Activated T-cell treated with anti-CD3 and anti-CD28 coated beads for 4 hours (primary cell): ENCODE data around the gene CAMK1.

Experiments
- DNase-seq: peaks from one replicate; pipeline ENCODE4 v3.0.0-alpha.2; 2020

CAMK1 gene

DNA sequence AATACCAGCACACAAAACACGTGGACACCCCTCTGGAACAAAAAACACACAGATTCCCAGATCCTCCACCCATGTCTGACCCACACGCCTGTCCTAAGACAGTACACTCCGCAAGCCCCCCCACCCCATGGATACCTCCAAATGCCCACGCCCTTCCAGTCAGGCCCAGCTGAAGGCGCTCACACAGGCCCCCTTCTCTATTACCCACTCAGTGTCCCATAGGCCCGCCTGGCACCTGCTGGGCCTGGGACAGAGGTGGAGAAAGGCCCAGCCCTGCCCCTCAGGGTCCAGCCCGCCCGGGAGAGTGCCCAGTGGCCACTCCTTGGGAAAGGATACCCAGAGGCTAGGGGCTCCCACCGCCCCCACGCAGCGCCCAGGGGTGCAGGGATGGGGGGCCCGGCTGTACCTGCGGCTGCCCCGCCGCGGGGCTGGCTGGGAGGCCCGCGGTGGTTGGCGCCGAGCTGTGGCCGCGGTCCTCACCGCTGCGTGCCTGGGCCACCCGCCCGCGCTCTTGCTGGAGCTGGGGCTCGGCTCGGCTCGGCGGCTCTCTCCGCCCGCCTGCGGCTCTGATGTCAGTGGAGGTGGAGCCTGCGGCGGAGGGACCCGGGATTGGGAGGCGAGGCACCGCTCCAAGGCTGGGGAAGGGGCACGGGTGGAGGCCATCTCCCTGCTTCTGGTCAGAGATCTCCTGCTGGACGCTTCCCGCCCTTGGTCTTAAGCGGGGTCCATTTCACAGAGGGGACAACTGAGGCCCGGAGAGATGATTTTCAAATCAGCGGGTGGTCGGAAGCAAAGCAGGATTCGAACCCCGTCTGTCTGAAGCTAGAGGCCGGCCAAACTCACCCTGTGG, at the start of gene CAMK1:
CAMK1 (minus strand) TSS at position 522 of the 850 bp plus-strand sequence. CDS start 2,198 bp downstream, outside the sequence.
- peak; percentile 38 for DNase-seq

GRCh38 chr3:9818666-9819335, 49.1 kb upstream of the CAMK1 start:
- DNase-seq = no peak

DNA sequence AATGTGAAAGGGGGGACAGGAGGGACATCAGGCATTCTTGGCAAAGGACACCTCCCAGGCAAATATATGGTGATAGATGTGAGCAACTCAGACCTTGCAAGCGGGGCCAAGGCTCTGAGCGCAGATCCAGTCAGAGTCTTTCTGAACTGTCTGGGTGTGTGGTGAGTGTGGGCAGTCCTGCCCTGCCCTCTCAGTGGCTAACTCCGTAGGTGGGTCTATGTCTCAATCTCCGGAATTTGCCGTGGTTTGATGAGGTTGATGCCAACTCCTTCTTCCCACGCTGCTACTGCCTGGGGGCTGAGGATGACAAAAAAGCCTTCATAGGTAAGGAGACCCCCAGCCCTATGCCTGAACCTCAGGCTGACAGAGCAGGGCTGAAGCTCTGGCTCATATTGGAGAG, 47.7 kb upstream of the CAMK1 start:
- DNase-seq = no peak

DNA sequence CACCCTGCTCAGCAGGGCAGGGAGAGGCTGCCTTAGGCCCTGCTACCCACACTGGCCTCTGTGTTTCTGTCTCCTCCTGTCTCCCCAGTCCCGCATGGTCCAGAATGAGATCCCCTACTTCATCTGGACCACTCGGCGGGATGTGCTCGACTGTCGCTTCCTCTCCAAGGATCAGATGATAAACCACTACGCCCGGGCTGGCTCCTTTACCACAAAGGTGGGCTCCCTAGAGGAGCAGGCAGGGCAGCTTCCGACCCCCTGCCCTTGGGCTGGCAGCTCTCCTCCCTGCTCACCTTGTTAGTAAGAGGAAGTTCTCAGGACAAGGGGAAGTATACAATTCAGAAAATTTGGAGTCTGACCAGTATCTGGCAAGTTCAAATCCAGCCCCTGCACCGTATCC, 46.2 kb upstream of the CAMK1 start:
- DNase-seq = no peak

GRCh38 chr3:9812870-9813483, 43.2 kb upstream of the CAMK1 start:
- DNase-seq = no peak

DNA sequence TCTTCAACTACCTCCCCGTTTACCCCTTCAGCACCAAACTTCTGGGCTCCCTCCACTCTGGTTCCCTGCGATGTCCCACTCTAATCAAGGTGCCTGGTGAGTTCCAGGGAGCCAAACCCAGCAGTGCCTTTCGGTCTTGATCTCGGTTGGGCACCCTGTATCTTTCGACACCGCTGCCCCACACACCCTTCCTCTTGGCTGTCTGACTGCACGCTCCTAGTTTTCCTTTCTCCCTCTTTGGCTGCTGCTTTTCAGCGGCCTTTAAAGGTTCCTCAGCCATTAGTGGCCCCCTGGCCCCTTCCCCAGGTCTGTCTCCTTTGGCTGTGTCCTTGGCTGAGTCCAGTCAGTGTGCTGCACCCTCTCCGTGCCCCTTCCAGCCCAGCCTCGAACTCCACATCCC, 41.1 kb upstream of the CAMK1 start:
- no peak for DNase-seq

- DNase-seq = no peak
Observed at GRCh38 chr3:9810433-9810770, 40.7 kb upstream of the CAMK1 start.

GRCh38 chr3:9809615-9810432, 40.1 kb upstream of the CAMK1 start, which contains the start of gene TTLL3:
TSS of gene TTLL3 (plus strand) at chr3:9810262. CDS start at chr3:9810662, 400 bp downstream.
- DNase-seq = peak; percentile 23

GRCh38 chr3:9809239-9809614, 39.5 kb upstream of the CAMK1 start:
- no peak for DNase-seq

DNA sequence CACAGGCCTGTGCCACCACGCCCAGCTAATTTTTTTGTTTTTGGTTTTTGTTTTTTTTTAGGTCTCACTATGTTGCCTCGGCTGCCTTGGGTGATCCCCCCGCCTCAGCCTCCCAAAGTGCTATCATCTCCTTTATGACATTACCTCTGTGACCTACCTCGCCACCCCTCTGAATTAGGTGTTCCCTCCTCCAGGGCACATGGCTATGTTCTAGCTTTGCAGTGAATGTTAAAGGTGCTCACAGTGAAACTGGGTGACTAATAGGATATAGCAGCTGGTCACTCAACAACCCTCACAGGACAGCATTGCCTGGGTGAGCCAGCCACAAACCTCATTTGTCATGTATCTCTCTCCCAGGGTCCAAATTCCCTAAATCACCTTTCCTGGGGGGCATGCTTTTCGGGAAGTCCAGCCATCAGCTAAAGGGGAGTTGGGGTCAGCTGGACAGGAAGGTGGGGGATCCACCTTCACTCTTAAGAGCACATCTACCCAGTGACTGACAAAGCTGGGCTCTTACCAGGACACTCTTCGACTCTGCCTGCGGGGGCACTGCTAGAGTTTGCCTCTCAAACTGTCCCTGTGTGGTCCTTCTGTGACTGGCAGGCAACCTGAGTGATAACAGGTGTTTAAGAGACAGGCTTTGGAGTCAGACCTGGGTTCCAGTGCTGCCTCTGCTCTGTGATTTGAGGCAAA, 38.7 kb upstream of the CAMK1 start:
- peak; percentile 28 for DNase-seq

- DNase-seq = no peak
Observed at GRCh38 chr3:9807981-9808344, 38.2 kb upstream of the CAMK1 start.

DNA sequence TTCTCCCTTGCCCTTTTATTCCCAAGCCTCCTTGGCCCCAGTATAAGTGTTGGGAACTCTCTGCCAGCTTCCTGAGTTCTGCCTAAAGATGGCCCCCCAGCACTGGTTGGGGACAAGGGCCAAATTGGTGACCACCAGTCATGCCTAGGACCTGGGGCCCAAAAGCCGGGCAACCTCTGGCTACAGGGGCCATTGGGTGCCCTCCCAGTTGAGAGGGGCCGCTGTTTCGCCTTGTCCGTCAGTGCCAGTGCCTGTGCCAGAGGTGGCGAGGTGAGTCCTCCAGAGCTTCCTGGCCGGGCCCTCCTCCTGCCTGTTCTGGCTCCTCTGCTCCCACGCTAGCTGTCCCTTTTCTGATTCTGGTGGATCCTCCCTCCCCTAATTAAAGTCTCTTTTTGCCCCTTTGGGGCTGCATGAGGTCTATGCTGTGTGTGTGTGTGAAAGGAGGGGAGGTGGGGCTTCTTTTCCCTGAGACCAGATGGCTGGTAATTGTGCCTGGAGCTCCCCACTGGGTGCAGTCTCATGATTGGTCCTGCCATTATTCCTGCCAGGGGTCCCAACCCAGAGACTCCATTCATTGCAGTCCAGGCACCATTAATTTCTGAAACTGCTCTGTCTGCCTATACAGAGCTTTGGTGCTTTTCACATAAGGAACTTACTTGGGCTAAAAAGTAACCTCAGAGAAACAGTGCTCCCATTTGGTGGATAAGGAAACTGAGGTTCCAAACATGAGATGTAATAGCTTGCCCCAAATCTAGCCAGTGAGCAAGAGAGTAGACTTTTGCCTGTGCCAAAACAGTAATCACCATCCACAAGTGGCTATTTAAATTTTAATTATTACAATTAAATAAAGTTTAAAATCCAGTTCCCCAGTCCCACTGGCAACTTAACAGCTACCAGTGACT, 37.2 kb upstream of the CAMK1 start:
- DNase-seq = no peak

GRCh38 chr3:9806137-9806536, 36.4 kb upstream of the CAMK1 start:
- DNase-seq = no peak

- no peak for DNase-seq
Observed at GRCh38 chr3:9804996-9805395, 35.2 kb upstream of the CAMK1 start.

DNA sequence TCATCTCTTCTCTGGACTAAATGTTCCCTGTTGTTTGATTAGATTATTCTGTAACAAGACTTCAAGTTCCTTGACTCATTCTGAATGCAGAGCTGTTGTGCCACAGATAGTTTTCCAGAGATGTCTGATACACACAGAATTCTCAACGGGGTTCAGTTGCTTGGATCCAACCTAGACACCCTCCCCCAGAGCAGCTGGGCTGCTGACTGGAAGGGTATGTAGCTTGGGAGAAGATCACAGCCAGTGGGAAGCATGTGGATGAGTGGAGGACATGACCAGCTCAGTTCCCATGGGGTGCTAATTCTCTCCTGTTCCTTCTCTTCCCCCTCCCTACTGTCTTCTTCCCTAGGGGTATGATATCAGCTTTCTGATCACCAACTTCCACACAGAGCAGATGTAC, 33.7 kb upstream of the CAMK1 start:
- no peak for DNase-seq

DNA sequence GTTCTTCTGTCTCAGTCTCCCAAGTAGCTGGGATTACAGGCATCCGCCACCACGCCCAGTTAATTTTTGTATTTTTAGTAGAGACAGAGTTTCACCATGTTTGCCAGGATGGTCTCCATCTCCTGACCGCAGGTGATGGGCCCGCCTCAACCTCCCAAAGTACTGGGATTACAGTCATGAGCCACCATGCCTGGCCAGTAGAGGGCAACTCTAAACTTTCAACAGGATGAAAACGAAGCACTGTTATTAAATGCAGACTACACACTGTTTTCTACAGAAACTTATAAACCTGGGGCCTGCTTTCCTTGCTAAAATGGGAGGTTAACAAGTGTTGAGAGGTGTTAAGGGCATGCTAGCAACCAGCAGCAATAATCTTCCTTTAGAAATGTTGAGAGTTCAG, 30.8 kb upstream of the CAMK1 start:
- no peak for DNase-seq

GRCh38 chr3:9797196-9797945, 27.6 kb upstream of the CAMK1 start:
- DNase-seq = no peak

- DNase-seq = no peak
Observed at GRCh38 chr3:9795207-9795606, 25.5 kb upstream of the CAMK1 start.

GRCh38 chr3:9794400-9794799, 24.7 kb upstream of the CAMK1 start:
- no peak for DNase-seq

DNA sequence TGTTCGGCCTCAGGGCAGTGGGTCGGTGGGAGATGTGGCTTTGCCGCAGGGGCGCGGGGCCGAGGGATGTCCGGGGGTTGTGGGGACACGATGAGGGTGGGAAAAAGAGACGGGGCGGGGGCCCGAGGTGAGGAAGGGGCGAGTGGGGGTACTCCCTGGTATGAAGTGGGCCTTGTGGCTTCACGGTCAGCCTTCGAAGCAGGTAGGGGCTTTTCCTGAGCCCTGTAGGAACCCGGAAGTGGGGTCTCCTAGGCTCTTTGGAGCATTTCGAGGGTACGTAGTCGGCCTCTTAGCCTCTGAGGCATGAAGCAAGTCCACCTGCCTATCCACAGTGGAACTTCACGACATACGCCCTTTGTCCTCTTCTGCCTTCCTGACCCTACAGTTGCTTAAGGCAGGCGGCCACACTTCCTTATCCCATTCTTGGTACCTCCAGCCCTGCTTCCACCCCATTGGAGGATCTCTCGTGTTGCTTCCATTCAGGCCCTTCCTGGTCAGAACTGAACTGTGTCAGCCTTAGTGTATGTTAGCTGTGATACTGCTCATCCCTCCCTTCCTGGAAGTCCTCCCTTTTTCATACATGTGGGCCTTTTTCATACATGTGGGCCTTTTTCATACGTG, 23.5 kb upstream of the CAMK1 start:
- no peak for DNase-seq
